Measurements from ENCODE around the gene KRT3.

KRT3 gene

DNA sequence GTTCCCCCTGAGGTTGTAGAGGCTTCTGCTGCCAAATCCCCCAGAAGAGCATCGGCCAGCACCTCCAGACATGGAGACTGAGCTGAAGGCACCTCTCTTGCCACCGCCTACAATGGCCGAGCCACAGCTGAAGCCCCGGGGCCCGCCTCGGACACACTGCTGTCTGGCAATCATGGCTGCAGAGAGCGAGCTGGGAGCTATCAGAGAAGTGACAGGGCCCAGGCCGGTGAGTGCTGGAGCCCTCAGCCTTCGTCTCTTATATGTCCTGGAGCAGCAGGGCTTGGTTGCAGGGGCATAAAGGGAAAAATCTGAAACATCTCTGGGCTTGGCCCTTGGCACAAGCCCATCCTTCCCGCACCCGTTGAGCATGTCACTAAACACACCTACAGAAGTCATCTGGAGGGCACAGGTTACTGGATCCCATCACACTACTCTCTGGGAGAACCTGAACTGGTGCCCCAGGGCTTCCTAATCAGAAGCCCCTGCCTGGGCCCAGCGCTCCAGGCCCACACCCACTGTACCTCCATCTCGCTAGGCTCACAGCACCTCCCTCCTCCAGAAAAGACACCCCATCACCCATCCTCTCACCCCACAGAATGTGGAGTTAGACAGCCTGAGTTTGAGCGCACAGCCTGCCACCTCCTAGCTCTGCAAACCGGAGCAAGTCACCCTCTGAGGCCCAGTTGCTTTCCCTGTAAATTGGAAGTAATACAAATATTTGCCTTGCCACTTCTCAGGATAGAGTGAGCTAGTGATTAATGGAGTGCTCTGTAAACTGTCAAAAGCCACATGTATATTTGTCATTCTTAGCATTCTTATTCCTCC, 18.2 kb upstream of the KRT3 start, which contains the start of gene KRT4:
Gene KRT4 (minus strand): TSS at position 232 of the 825 bp plus-strand sequence. CDS start 58 bp downstream, at position 174.
- no peak for DNase-seq (ENCODE audit: low spot score)

DNA sequence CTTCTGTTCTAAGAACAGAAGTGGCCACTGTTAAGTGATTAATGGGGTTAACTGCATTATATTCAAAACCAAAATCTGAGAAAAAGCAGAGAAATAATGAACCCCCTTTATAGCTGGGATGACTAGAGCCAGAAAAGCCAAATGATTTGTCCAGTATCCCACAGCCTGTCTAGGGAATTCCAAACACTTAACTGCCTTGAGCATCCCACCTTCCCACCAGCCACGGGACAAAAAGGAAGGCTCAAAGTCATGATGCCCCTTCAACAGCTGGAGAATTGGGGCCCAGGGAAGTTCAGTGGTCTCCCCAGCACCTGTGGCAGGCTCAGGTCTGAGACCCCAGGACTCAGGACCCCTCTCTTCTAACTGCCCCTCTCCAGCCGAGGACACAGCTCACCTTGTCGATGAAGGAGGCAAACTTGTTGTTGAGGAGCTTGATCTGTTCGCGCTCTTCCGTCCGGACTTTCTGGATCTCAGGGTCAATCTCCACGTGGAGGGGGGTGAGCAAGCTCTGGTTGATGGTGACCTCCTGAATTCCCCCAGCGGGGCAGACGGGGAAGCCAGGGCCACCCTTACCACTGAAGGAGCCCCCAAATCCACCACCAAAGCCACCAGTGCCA, 17.4 kb upstream of the KRT3 start:
- DNase-seq (ENCODE audit: low spot score): no peak

DNA sequence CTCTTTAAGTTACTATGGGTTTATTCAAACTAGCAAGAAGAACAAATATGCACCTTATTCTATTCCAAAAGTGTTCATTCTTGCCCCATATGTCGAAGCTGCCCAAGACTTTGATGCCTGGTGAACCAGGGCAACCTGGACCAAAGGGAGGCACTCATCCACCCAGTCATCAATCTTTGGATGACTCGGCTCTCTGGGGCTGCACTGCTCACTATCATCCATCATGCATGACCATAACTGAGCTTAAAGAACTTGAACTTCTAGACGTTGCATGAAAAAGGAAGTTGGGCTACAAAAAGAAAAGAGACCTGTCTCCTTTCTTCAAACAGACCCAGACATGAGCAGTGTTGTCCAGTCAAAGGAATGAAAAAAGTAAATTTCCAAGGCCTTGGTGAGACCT, 16.8 kb upstream of the KRT3 start:
- no peak for DNase-seq (ENCODE audit: low spot score)

DNA sequence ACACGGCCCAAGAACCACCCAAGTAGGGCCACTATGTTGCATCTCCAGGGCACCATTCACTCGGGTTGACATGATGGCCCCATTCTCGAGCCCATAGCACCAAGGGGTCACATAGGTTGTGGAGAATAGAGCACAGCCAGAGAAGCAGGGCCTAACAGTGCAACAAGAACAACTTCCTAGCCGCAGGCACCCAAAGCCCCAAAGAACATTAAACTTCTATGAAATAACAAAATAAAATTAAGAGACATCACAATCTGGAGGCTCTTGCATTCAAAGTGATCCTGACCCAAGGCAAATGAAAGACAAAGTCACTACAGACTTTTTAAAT, 16.1 kb upstream of the KRT3 start:
- DNase-seq (ENCODE audit: low spot score): no peak

DNA sequence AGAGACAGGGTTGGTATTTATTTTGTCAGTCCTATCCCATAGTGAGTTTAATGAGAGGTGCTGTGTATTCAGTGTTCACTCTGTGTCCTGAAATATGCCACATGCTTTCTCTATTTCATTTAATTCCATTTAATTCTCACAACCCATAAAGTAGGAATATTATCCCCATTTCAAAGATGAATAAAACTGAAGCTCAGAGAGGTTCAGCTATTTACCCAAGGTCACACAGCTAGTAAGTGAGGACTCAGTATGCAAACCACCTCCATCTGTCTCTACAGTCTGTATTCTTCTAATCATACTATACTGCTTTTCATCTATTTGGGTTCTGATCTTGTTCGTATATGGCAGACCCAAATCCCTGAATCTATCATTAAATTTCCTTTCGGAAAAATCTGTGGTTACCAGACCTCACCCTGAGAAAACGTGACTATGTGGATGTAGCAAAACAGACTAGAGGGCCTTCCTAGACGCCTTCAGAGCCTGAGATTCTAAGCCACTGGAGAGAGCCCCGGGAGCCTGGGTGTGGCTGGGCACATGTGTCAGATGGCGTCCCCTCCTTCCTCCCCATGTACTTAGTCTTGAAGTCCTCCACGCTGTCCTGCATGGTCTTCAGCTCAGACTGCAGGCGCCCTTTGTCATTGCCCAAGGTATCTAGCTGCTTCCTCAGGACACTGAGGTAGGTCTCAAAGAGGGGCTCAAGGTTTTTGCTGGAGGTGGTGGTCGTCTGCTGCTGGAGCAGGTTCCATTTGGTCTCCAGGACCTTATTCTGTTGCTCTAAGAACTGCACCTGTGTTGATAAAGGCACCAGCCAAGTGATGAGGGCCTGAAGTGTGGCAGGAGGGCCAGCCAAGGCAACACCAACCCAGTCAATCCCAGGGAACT, 15.5 kb upstream of the KRT3 start:
- DNase-seq (ENCODE audit: low spot score): no peak

- no peak for DNase-seq (ENCODE audit: low spot score)
These were observed 14.6 kb upstream of the KRT3 start for GRCh38 chr12:52810554-52810953.

GRCh38 chr12:52809166-52809565, 13.2 kb upstream of the KRT3 start:
- no peak for DNase-seq (ENCODE audit: low spot score)

DNA sequence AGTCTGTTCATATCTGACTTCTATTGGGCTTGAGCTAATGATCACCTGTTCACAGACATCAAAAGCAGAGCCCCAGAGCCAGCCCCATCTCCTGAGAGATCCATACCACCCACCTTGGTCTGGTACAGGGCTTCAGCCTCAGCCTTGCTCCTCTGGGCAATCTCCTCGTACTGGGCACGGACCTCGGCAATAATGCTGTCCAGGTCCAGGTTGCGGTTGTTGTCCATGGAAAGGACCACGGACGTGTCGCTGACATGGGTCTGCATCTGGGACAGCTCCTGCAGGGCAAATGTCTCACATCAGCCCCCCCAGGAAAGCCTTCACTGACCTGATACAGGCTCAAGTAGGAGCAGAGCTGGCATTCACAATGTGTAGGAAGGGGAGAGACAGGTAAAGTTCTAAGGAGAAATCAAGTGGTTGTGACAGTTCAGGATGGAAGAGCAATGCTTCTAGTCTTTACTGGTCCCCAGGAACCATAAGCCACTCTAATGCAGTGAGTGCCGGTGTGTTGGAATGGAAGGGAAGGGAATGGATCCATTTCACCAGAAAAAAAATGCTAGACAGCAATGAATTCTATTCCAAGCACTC, 12.8 kb upstream of the KRT3 start:
- DNase-seq (ENCODE audit: low spot score): no peak

DNA sequence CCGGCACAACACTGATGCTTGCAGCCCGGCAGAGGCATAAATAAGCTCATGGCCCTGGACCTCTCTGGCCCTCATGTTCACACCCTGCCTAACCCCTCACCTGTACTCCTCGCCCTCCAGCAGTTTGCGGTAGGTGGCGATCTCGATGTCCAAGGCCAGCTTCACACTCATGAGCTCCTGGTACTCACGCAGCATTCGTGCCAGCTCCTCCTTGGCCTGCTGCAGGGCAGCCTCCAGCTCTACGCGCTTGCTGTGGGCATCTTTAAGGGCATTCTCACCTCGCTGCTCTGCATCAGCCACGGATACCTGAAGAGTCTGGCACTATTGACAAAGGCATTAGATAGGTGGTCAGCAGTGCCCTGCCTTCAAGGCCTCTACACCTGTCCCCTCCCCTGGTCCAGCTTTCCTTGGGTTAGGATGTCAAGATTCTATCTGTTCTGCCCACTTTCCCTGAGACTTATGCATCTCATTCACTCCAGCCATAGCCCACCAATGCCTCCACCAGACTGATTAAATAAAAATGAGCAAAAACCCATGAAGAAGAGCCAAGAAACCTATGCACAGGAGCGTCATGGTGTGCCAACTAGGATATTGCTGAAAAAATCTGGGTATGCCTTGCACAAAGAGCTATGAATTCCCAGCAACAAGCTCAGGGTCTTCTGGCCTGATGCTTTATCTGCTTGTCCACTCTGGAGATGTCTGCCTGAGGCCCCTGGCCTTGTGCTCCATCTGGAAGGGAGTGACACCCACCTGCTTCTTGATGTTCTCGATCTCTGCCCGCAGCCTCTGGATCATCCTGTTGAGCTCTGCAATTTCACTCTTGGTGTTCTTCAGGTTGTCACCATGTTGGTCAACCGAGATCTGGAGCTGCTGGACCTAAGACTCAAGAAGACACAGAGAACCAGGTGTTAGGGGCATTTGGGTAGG, 11.9 kb upstream of the KRT3 start:
- no peak for DNase-seq (ENCODE audit: low spot score)

- DNase-seq (ENCODE audit: low spot score): no peak
These were observed 11.1 kb upstream of the KRT3 start for GRCh38 chr12:52806821-52807543.

- no peak for DNase-seq (ENCODE audit: low spot score)
These were observed 10.4 kb upstream of the KRT3 start for GRCh38 chr12:52806169-52806811.

GRCh38 chr12:52805739-52806138, 9.8 kb upstream of the KRT3 start:
- no peak for DNase-seq (ENCODE audit: low spot score)

DNA sequence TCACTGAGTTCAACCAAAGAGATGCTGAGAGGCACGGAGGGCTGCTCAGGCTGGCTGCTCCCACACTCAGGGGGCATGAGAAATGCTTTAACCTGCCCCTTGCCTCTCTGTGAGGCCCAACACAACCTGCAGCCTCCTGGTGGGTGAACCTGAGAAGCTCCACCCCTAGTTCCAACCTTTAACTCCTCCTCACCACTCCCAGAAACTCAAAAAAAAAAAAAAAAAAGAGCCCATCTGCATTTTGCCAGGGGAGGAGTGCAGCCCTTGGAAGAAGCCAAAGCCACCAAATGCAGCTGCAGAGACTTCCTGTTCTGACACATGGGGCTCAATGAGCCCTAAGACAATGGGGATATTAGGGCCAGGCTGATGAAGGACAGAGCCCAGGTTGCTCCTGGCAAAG, 9.1 kb upstream of the KRT3 start:
- no peak for DNase-seq (ENCODE audit: low spot score)

DNA sequence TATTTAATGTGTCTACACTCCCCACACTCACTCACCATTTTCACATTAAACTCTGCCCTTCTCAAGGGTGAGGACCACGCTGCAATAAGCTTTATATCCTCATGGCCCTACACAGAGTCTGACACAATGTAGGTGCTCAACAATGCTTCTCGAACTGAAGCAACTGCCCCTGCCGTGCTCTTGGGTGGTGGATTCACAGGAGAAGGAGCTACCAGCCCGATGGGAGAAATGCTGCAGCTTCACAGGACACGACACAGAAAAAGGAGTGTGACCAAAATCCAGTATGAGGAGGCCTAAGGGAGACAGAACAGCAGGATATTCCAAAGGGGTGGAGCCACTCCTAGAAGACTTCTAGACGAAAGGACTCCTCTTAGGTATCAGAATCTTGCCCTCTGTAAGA, 6.5 kb upstream of the KRT3 start:
- DNase-seq (ENCODE audit: low spot score): no peak

GRCh38 chr12:52801773-52802172, 5.9 kb upstream of the KRT3 start:
- DNase-seq (ENCODE audit: low spot score): no peak

- DNase-seq (ENCODE audit: low spot score): no peak
These were observed 4.5 kb upstream of the KRT3 start for GRCh38 chr12:52800259-52800917.

- no peak for DNase-seq (ENCODE audit: low spot score)
These were observed 3.7 kb upstream of the KRT3 start for GRCh38 chr12:52799505-52800211.

DNA sequence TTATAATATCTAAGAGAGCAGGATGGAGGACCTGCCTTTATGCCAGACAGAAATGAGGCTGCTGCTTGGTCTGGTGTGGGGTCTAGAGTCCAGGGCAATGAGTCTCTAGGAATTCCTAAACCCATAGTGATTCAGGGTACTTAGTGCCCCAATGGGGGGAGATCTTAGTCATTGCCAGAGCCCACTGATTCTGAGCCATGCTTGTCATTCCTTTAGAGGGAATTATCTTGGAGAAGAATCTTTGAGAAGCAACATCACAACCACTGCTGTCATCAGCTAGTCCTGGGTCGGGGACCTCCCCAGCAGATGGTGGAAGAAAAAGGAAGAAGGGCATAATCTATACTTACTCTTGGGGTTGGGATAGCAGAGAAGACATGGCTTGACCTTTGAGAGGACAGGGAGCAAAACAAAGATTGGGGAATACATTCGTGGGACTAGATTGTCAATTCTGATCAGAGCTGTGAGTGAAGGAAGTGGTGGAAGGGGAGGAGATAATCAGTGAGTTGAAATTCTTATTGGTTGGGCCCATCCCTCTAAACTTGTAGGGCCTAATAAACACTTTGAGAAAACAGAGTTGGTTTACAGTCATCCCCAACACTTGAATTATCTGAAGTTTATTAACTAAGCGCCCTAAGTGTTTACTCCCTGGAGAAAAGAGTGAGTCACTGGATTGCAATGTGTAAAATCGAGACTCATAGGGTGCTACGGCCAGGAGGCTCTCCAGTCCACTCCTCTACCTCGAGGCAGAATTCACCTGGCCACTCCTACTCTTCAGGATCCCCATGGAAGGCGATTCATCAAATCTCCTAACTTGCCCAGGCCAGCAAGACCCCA, 3.0 kb upstream of the KRT3 start:
- peak; percentile 25 for DNase-seq (ENCODE audit: low spot score)

Measured in hematopoietic multipotent progenitor cell treated with erythropoietin and hydrocortisone succinate and interleukin-3 and kit ligand, for 17 days (in vitro differentiated cells).